GM12891 (cell line): ENCODE data around the gene RFXANK. TPM values are rescaled to one million over a fixed set of nuclear protein-coding genes. Genes with fewer than 3 reads are reported as not detected.
"Not testable (repeated sequence)": the region's sequence is repeated elsewhere in the genome, so short reads cannot be mapped to it uniquely, and the experiment has no call there.

Experiments used
- DNase-seq: peaks from one replicate; pipeline ENCODE4 v3.0.0; 2011; ENCODE audit warnings: low spot score; ENCODE audit not compliant: insufficient read length
- FAIRE-seq: peaks from 2 replicates; lab custom pipeline; 2011; peaks lifted over from hg19 to GRCh38; lab: Jason Lieb, UNC
- PAX5 ChIP-seq: IDR thresholded peaks from 2 replicates; pipeline ENCODE4 v1.6.1; 2011; ENCODE audit warnings: low read length, moderate library complexity, mild to moderate bottlenecking; ENCODE audit not compliant: insufficient read depth, severe bottlenecking
- POLR2A ChIP-seq: IDR thresholded peaks from 2 replicates; pipeline ENCODE4 v1.6.1; 2011; ENCODE audit warnings: low read depth, low read length, control low read depth
- POLR2AphosphoS5 ChIP-seq: IDR thresholded peaks from 2 replicates; pipeline ENCODE4 v1.6.1; 2011; ENCODE audit warnings: low read depth, low read length, control low read depth
- POU2F2 ChIP-seq: IDR thresholded peaks from 2 replicates; pipeline ENCODE4 v1.6.1; 2011; ENCODE audit warnings: low read depth, mild to moderate bottlenecking, control low read depth, low read length, moderate library complexity
- SPI1 ChIP-seq: IDR thresholded peaks from 2 replicates; pipeline ENCODE4 v1.6.1; 2011; ENCODE audit warnings: low read depth, low read length, control low read depth
- TAF1 ChIP-seq: IDR thresholded peaks from 2 replicates; pipeline ENCODE4 v1.6.1; 2011; ENCODE audit warnings: low read depth, low read length, control low read depth
- polyA plus RNA-seq: library from polyadenylated mRNA; unstranded; fragments of >200 nt; gene quantifications from one replicate; pipeline ENCODE4 v1.2.1, GENCODE V29; 2012; ENCODE audit warnings: low read depth, missing spikeins, inconsistent platforms; ENCODE audit not compliant: missing spikeins

RFXANK gene, protein sequence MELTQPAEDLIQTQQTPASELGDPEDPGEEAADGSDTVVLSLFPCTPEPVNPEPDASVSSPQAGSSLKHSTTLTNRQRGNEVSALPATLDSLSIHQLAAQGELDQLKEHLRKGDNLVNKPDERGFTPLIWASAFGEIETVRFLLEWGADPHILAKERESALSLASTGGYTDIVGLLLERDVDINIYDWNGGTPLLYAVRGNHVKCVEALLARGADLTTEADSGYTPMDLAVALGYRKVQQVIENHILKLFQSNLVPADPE
- 119 TPM for polyA plus RNA-seq

DNA sequence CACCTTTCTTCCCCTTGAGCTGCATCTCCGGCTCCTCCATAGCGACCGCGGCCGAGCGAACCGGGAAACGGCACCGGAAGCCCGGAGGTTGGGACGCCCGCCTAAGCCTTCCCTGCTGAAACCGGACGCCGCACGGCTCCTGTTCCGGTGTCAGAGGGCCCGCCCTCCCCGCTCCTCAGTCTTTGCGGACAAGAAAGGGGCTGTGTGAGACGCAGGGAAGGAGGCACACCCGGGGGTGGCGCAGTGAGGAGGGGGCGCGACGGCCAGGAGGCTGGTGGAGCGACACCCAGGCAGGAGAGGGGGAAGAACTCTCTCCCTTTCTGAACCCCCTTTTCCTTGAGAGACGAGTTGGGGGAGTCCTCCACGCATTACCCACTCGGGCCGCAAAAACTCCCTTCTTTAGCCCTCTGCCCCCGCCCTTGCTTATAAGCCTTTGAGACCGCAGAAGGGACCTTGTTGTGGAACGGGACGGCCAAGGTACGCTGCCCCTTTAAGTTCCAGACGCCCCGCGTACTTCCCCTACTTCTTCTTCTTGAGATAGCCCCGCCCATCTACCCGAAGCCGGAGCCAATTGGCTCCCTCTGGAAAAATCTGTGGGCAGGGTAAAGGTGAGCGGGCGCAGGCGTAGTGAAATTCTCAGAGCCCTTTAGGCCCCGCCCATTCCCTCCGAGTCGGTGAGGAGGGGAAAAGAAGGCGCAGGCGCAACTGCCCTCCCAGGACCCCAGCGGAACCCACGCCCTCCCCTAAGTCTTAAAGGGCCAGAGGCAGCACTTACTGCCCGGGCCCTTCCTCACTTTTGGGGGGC lies at the start of gene RFXANK, which contains the start of gene BORCS8:
Gene RFXANK, plus strand, starts transcription at position 181 of the 805 bp plus-strand sequence. CDS start 1,689 bp downstream, outside the sequence.
Gene BORCS8, minus strand, starts transcription at position 75 of the 805 bp plus-strand sequence. Its CDS starts 35 bp downstream, at position 40.
- TF ChIP-seq POU2F2 (0 out of 2 replicates have a peak, but pooled peaks have one; percentile 43), POLR2AphosphoS5 (peak; percentile 59; the same call in 1 of the 2 replicates), SPI1 (peak; percentile 3; the same call in 1 of the 2 replicates), PAX5 (no peak), POLR2A (peak; percentile 44; the same call in 1 of the 2 replicates), TAF1 (peak; percentile 87)
- peak; percentile 99 for FAIRE-seq
- peak; percentile 97 for DNase-seq

DNA sequence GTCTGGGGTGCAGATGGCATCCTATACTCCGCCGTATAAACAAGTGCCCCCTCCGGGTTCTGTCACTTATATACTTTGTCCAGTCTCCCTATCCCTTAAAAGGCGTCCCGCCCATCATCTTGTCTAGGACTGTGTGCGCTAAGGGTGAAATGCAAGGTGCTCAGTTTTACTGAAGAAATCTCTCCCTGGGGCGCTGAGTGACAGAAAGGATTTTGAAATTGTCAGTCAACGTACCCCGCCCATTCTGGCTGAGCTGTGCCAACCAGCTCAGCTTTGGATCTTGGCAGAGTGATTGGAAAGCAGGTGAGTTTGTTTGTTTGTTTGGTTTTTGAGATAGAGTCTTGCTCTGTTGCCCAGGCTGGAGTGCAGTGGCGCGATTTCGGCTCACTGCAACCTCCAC lies 49.7 kb upstream of the RFXANK start:
- no peak for DNase-seq
- TF ChIP-seq POU2F2: no peak
- no peak for TF ChIP-seq POLR2A
- TF ChIP-seq SPI1: no peak
- no peak for TF ChIP-seq TAF1
- no peak for TF ChIP-seq PAX5
- TF ChIP-seq POLR2AphosphoS5: no peak
- FAIRE-seq: no peak

DNA sequence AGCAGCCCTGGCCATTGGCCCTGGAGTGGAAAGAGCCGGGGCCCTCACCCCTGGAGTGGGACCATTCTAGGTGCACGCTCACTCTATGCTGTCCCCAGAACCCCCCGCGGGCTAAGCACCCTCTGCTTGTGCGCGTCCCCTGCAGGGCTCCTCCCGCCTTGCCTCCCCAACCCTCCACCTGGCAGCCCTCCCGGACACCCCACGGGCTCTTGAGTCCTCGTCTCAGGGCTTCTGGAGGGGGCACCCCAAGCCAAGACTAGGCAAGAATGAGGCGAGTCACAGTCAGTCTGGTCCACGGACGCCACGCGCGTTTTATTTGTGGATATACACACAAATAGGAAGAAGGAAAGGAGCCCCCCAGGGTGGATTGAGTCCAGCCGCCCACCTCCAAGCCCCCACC lies 46.8 kb upstream of the RFXANK start:
- FAIRE-seq (no peak), DNase-seq (no peak)
- no peak for TF ChIP-seq PAX5
- no peak for TF ChIP-seq POLR2AphosphoS5
- no peak for TF ChIP-seq POU2F2

DNA sequence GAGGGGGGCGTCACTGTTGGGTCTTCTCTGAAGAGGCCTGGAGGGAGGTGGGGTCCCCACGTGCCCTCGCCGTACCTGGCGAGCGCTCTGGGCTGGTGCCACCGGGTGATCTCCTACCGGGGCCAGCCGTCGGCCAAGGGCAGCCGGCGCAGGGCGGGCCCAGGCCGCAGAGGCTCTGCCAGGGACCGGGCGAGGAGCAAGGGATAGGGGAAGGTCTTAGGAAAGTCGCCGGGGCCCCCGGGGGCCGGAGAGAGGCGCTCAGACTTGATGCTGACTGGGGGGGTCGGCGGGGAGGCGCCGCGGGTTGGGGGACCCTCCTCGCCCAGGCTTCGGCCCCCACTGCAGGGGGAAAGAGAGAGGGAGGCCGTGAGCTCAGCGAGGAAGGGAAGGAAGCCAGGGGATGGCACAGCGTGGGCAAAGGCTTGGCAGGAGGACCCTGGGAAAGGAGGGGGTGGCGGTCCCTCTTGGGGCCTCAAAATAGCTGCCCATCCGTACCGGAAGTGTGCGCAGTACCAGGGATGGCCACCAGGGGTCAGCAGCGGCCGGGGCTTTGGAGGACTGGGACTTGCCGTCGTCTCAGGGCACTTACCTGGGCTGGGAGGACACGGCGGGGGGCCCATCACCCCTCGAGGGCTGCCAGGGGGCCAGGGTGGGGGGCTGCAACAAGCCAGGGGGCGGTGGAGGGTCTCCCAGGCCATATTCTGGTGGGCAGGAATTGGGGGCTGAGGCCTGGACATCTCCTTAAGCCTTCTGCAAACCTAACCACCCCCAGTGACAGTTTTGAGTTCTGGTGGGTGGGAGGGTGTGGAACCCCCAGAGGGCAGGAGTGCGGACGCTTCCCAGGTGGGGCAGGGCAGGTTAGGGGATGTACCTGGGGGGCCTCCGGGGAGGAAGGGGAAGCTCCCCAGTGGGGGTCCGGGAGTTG lies 46.1 kb upstream of the RFXANK start:
- DNase-seq: peak; percentile 83
- peak; percentile 73 for FAIRE-seq

DNA sequence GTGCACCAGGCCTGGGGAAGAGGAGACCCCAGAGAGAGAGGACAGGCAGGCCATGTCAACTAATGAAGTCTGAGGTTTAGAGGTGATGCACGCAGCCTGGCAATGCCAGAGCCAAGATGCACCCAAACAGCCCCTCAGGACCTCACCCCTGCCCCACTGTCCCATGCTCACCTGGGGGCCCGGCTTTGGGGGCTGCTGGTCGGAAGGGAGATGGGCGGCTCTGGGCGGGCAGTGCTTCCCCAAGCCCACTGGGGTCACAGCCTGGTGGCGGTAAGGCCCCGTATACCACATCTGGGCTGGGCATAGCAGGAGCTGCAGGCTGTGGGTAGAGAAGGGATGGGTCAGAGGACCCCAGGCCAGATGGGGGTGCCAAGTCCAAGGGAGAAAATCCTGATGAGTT lies 45.2 kb upstream of the RFXANK start:
- FAIRE-seq: peak; percentile 26
- no peak for TF ChIP-seq SPI1
- no peak for TF ChIP-seq POU2F2
- no peak for TF ChIP-seq PAX5
- TF ChIP-seq TAF1: no peak
- TF ChIP-seq POLR2A: no peak
- TF ChIP-seq POLR2AphosphoS5: no peak
- no peak for DNase-seq

More for the DNA sequence above, 46.1 kb upstream of the RFXANK start:
- no peak for TF ChIP-seq POLR2AphosphoS5
- TF ChIP-seq POU2F2: no peak
- no peak for TF ChIP-seq PAX5
- no peak for TF ChIP-seq TAF1
- no peak for TF ChIP-seq SPI1
- no peak for TF ChIP-seq POLR2A

DNA sequence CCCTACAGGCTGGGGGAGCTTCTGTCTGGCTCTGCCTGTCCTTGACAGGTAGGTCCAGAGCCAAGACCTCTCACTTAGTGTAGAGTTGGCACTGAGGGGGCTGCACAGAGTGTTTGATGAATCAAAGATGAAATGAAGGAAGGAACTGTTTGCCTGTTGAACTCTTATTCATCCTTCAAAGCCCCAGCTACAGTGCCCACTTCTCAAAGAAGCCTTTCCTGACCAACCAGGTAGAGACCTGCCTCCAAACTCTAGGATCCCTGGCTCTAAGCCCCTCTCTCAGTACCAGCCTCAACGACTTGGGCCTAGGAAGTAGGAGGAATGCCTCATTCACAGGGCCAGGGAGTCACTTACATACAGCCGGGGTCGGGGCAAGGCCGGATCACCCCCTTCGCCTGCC lies 44.7 kb upstream of the RFXANK start:
- TF ChIP-seq TAF1 (no peak), PAX5 (no peak), POLR2AphosphoS5 (no peak), POLR2A (no peak), POU2F2 (no peak), SPI1 (no peak)
- DNase-seq: no peak
- FAIRE-seq: no peak

DNA sequence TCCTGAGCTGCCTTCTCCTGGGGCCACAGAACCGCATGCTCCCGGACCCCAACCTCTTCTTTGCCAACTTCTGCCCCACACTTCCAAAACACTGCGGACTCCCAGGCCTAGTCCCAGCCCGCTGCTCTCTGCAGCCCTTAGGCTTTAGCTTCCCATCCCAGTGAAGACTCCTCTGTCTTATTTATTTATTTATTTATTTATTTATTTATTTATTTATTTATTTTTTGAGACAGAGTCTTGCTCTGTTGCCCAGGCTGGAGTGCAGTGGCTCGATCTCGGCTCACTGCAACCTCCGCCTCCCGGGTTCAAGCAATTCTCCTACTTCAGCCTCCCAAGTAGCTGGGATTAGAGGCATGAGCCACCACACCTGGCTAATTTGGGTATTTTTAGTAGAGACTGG lies 43.6 kb upstream of the RFXANK start:
- not testable (repeated sequence) for DNase-seq, FAIRE-seq

DNA sequence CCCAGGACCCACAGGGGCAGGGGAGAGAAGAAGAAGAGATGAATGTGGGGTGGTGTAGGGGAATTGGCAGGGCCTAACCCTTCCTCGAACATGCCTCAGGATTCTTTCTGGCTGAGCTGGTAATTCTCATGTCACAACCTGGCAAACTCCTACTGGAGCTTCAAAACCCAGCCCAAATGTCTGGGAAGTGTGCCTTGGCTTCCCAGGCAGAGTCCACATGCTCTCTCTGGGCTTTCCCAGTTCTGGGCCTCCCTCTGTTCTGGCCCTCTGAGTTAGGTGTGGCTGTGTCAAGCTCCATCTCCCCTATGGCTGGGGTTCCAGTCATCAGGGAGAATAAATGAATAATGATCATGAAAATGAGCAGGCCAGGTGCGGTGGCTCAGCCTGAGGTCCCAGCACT lies 42.6 kb upstream of the RFXANK start:
- DNase-seq (no peak), FAIRE-seq (no peak)
- TF ChIP-seq POLR2AphosphoS5 (no peak), SPI1 (no peak), TAF1 (no peak), POU2F2 (no peak), PAX5 (no peak), POLR2A (no peak)

DNA sequence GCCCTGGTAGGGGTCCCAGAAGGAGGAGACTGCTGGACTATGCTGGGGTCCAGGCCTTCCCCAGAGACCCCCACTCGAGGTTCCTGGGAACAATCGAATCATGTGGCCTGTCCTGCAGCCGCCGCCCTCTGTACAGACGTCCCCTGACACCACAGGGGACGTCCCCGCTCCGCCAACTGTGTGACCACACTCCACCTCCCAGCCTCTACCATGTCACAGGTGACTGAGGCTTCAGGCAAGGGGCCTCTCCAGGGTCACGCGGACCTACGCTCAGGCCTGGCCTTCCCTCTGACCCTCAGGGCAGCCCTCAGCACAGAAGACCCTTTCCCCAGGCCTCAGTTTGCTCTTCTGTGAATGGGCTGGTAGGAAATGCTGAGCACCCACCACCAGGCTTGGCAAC lies 40.6 kb upstream of the RFXANK start:
- DNase-seq: no peak
- FAIRE-seq: peak; percentile 91
- TF ChIP-seq POLR2A: no peak
- no peak for TF ChIP-seq POU2F2
- no peak for TF ChIP-seq PAX5
- no peak for TF ChIP-seq TAF1
- TF ChIP-seq POLR2AphosphoS5: no peak
- no peak for TF ChIP-seq SPI1

DNA sequence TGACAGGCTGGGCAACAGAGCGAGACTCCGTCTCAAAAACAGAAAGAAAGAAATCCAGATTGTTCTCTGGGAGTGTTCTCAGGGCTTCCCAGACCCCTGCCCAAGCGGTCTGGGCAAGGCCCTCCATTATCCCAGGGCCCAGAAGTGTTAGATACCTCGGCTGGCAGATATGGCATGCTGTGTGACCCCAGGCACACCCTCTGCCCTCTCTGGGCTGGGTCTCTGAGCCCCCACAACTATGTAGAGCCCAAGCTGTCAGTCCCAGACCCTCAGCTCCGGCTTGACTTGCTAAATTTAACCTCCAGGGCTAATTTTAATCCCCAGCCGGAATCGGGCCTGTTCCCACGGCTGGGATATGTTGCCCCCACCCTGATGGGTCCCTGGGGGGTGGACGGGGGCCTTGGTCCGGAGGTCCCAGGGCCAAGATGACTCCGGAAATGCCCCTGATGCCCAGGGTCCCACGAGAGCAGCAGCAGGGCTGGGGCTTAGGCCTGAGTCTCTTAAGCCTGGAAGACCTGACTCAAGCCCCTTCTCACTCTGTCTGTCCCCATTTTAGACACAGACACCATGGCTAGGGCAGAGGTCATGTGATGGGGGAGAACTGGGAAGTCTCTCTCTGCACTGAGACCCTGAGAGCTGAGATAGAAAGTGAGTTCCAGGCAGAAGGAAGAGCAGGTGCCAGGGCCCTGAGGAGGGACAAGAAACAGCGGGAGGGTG lies 39.2 kb upstream of the RFXANK start:
- DNase-seq (no peak), FAIRE-seq (no peak)
- TF ChIP-seq POU2F2: no peak
- TF ChIP-seq TAF1: no peak
- no peak for TF ChIP-seq POLR2AphosphoS5
- TF ChIP-seq PAX5: no peak
- TF ChIP-seq SPI1: no peak
- TF ChIP-seq POLR2A: no peak
